GM18498 (cell line): ENCODE results near the gene CASP2.
"Not testable (repeated sequence)": the region's sequence is repeated elsewhere in the genome, so short reads cannot be mapped to it uniquely, and the experiment has no call there.

Experiments used
- ATAC-seq: cut with Tn5 transposase; IDR thresholded peaks from one replicate; pipeline ENCODE4 v1.9.1; 2021; ENCODE audit warnings: mild to moderate bottlenecking, moderate library complexity; ENCODE audit not compliant: unreplicated experiment

CASP2 gene

GRCh38 chr7:143289888-143290287 is 1.7 kb downstream of the CASP2 start:
- ATAC-seq, result not testable (repeated sequence)

GRCh38 chr7:143290293-143290692 is 2.1 kb downstream of the CASP2 start:
- ATAC-seq, result no peak

- ATAC-seq, result no peak
Observed at GRCh38 chr7:143292876-143293275, 4.7 kb downstream of the CASP2 start.

GRCh38 chr7:143295870-143296269 is 7.7 kb downstream of the CASP2 start:
- no peak for ATAC-seq

GRCh38 chr7:143296686-143297085 is 8.5 kb downstream of the CASP2 start:
- no peak for ATAC-seq

- no peak for ATAC-seq
Observed at GRCh38 chr7:143299346-143299745, 11.2 kb downstream of the CASP2 start.

- ATAC-seq, result no peak
Observed at GRCh38 chr7:143299840-143300239, 11.7 kb downstream of the CASP2 start.

- no peak for ATAC-seq
Observed at GRCh38 chr7:143300959-143301935, 13.1 kb downstream of the CASP2 start.

GRCh38 chr7:143303733-143304132 is 15.6 kb downstream of the CASP2 start:
- no peak for ATAC-seq

- ATAC-seq, result no peak
Observed at GRCh38 chr7:143304938-143305337, 16.8 kb downstream of the CASP2 start.

- ATAC-seq, result peak; percentile 45
Observed at GRCh38 chr7:143305423-143306070, 17.4 kb downstream of the CASP2 start.

- ATAC-seq, result no peak
Observed at GRCh38 chr7:143308632-143309031, 20.5 kb downstream of the CASP2 start.

- ATAC-seq, result no peak
Observed at GRCh38 chr7:143314127-143314526, 26.0 kb downstream of the CASP2 start.

GRCh38 chr7:143315776-143316175 is 27.6 kb downstream of the CASP2 start, which contains the start of gene CLCN1:
Gene CLCN1 (plus strand): TSS chr7:143316111. CDS start chr7:143316213, 102 bp downstream.
- no peak for ATAC-seq

- no peak for ATAC-seq
Observed at GRCh38 chr7:143316492-143316891, 28.3 kb downstream of the CASP2 start.

- no peak for ATAC-seq
Observed at GRCh38 chr7:143318661-143319060, 30.5 kb downstream of the CASP2 start.

- ATAC-seq, result no peak
Observed at GRCh38 chr7:143320620-143321019, 32.5 kb downstream of the CASP2 start.

GRCh38 chr7:143321242-143321641 is 33.1 kb downstream of the CASP2 start:
- ATAC-seq, result no peak

GRCh38 chr7:143321734-143322133 is 33.6 kb downstream of the CASP2 start:
- ATAC-seq, result no peak

- ATAC-seq, result no peak
Observed at GRCh38 chr7:143322760-143323633, 34.8 kb downstream of the CASP2 start.

- no peak for ATAC-seq
Observed at GRCh38 chr7:143323653-143324052, 35.5 kb downstream of the CASP2 start.
